HEK293 (cell line): ENCODE results near the gene THOC1.

Source experiments
- CTCF ChIA-PET: fragments of 350-600 bp; formaldehyde crosslinking; extraction: SDS; loops from one replicate; lab custom pipeline; 2021; ENCODE audit warnings: antibody characterized with exemption; lab: Yijun Ruan, JAX
- POLR2A ChIA-PET: fragments of 300-600 bp; formaldehyde crosslinking; extraction: SDS; loops from one replicate; lab custom pipeline; 2020; ENCODE audit warnings: antibody characterized with exemption, inconsistent platforms; lab: Yijun Ruan, JAX
- H3K27ac ChIP-seq: fragments of 200-500 bp; sonication (Bioruptor generic); 2 replicates; pipeline ENCODE4 v1.5.1; 2014; ENCODE audit warnings: low read depth, low read length, control low read depth, inconsistent platforms; ENCODE audit errors: extremely low read depth
- H3K36me3 ChIP-seq, 2 experiments: fragments of 200-500 bp in 1 of 2; sonication (Bioruptor generic) in 1 of 2; 1 replicate in 1 of 2; 2 replicates in 1 of 2; pipeline ENCODE4 v1.5.1; 2014 to 2017; ENCODE audit warnings: inconsistent platforms in 2 of 2, low read length in 2 of 2; ENCODE audit not compliant: control insufficient read depth in 2 of 2, insufficient read depth in 1 of 2
- H3K4me1 ChIP-seq: fragments of 200-500 bp; sonication (Bioruptor generic); 2 replicates; pipeline ENCODE4 v1.5.1; 2014; ENCODE audit warnings: mild to moderate bottlenecking, low read length, inconsistent platforms; ENCODE audit not compliant: control insufficient read depth, insufficient read depth
- H3K4me3 ChIP-seq: 2 replicates; pipeline ENCODE4 v1.5.1; 2011; ENCODE audit warnings: low read depth, mild to moderate bottlenecking, control low read depth, low read length, moderate library complexity
- H3K9me3 ChIP-seq: fragments of 200-500 bp; sonication (Bioruptor generic); 2 replicates; pipeline ENCODE4 v1.5.1; 2014; ENCODE audit warnings: low read depth, low read length, inconsistent platforms; ENCODE audit not compliant: control insufficient read depth, insufficient read depth
- KLF16 ChIP-seq: fragments of 450-650 bp; formaldehyde crosslinking; IDR thresholded peaks from 2 replicates; pipeline ENCODE4 v1.5.1; 2017; ENCODE audit warnings: missing biosample characterization, missing genetic modification characterization
- PRDM2 ChIP-seq: fragments of 450-650 bp; formaldehyde crosslinking; IDR thresholded peaks from 2 replicates; pipeline ENCODE4 v1.5.1; 2016; ENCODE audit warnings: missing biosample characterization, missing genetic modification characterization, borderline replicate concordance
- PRDM4 ChIP-seq: fragments of 450-650 bp; formaldehyde crosslinking; IDR thresholded peaks from 2 replicates; pipeline ENCODE4 v1.5.1; 2017; ENCODE audit warnings: missing biosample characterization, missing genetic modification characterization
- ZBTB6 ChIP-seq: fragments of 450-650 bp; formaldehyde crosslinking; IDR thresholded peaks from 2 replicates; pipeline ENCODE4 v1.5.1; 2017; ENCODE audit warnings: missing biosample characterization, missing genetic modification characterization
- ZNF121 ChIP-seq: fragments of 450-650 bp; formaldehyde crosslinking; IDR thresholded peaks from 2 replicates; pipeline ENCODE4 v1.5.1; 2016; ENCODE audit warnings: missing biosample characterization, missing genetic modification characterization
- ZNF157 ChIP-seq: fragments of 450-650 bp; formaldehyde crosslinking; IDR thresholded peaks from 2 replicates; pipeline ENCODE4 v1.5.1; 2016; ENCODE audit warnings: missing biosample characterization, missing genetic modification characterization
- ZNF23 ChIP-seq: fragments of 450-650 bp; formaldehyde crosslinking; IDR thresholded peaks from 2 replicates; pipeline ENCODE4 v1.5.1; 2016; ENCODE audit warnings: missing biosample characterization, missing genetic modification characterization, borderline replicate concordance
- ZNF280C ChIP-seq: fragments of 450-650 bp; formaldehyde crosslinking; IDR thresholded peaks from 2 replicates; pipeline ENCODE4 v1.5.1; 2016; ENCODE audit warnings: missing biosample characterization, missing genetic modification characterization
- ZNF596 ChIP-seq: fragments of 450-650 bp; IDR thresholded peaks from 2 replicates; pipeline ENCODE4 v1.5.0; 2018; ENCODE audit warnings: missing biosample characterization, mild to moderate bottlenecking, missing genetic modification characterization, moderate library complexity
- ZNF692 ChIP-seq: fragments of 450-650 bp; formaldehyde crosslinking; IDR thresholded peaks from 2 replicates; pipeline ENCODE4 v1.5.1; 2016; ENCODE audit warnings: missing biosample characterization, missing genetic modification characterization
- ZNF791 ChIP-seq: fragments of 450-650 bp; formaldehyde crosslinking; IDR thresholded peaks from 2 replicates; pipeline ENCODE4 v1.5.1; 2016; ENCODE audit warnings: missing biosample characterization, missing genetic modification characterization
- ZNF837 ChIP-seq: fragments of 450-650 bp; formaldehyde crosslinking; IDR thresholded peaks from 2 replicates; pipeline ENCODE4 v1.5.1; 2016; ENCODE audit warnings: missing biosample characterization, missing genetic modification characterization
- ZSCAN18 ChIP-seq: fragments of 450-650 bp; formaldehyde crosslinking; IDR thresholded peaks from 2 replicates; pipeline ENCODE4 v1.5.1; 2016; ENCODE audit warnings: missing biosample characterization, missing genetic modification characterization
- ZXDB ChIP-seq: fragments of 450-650 bp; formaldehyde crosslinking; IDR thresholded peaks from 2 replicates; pipeline ENCODE4 v1.5.1; 2016; ENCODE audit warnings: missing biosample characterization, missing genetic modification characterization

THOC1 gene

GRCh38 chr18:248053-248452 is 19.8 kb downstream of the THOC1 start (continued):
- no peak for TF ChIP-seq ZNF791 (tag by site-specific recombination)

GRCh38 chr18:245282-245847 is 22.5 kb downstream of the THOC1 start:
- POLR2A ChIA-PET, result no interaction called here
- no peaks in the 10 kb centered on the region for H3K4me1 ChIP-seq

More at GRCh38 chr18:245282-245847, 22.5 kb downstream of the THOC1 start:
- TF ChIP-seq ZXDB (no peak), ZNF121 (tag by site-specific recombination) (no peak), ZNF837 (tag by site-specific recombination) (no peak), ZNF692 (no peak), ZNF23 (tag by site-specific recombination) (no peak), ZNF596 (tag by site-specific recombination) (no peak), ZNF157 (tag by site-specific recombination) (no peak), ZSCAN18 (no peak), ZBTB6 (tag by site-specific recombination) (no peak), KLF16 (tag by site-specific recombination) (no peak), PRDM4 (tag by site-specific recombination) (no peak), PRDM2 (tag by site-specific recombination) (no peak), ZNF280C (no peak)
- no peak overlapping the region for H3K27ac ChIP-seq
- no peaks in the 10 kb centered on the region for H3K9me3 ChIP-seq
- peaks cover 57 to 67% of the 10 kb centered on the region in 2 experiments for H3K36me3 ChIP-seq
- CTCF ChIA-PET, result no interaction called here
- no peak overlapping the region for H3K4me3 ChIP-seq
